HG02852 (cell line): ENCODE measurements around the gene CHCHD5.
"Not testable (repeated sequence)": the region's sequence is repeated elsewhere in the genome, so short reads cannot be mapped to it uniquely, and the experiment has no call there.

Experiments
- ATAC-seq: cut with Tn5 transposase; IDR thresholded peaks from one replicate; pipeline ENCODE4 v1.9.1; 2021; ENCODE audit warnings: mild to moderate bottlenecking, moderate library complexity; ENCODE audit not compliant: unreplicated experiment

The CHCHD5 gene

GRCh38 chr2:112584134-112584890 is at the start of gene CHCHD5:
TSS of gene CHCHD5 (plus strand) at chr2:112584609. CDS start at chr2:112584648, 39 bp downstream.
- peak; percentile 85 for ATAC-seq

- ATAC-seq, result no peak
Observed at GRCh38 chr2:112534826-112535225, 49.6 kb upstream of the CHCHD5 start.

GRCh38 chr2:112536665-112537064 is 47.7 kb upstream of the CHCHD5 start:
- not testable (repeated sequence) for ATAC-seq

- no peak for ATAC-seq
Observed at GRCh38 chr2:112539306-112539705, 45.1 kb upstream of the CHCHD5 start.

GRCh38 chr2:112540906-112541305 is 43.5 kb upstream of the CHCHD5 start:
- no peak for ATAC-seq

GRCh38 chr2:112541315-112542122 is 42.9 kb upstream of the CHCHD5 start:
- ATAC-seq, result peak; percentile 62

- ATAC-seq, result peak; percentile 83
Observed at GRCh38 chr2:112542123-112542983, 42.1 kb upstream of the CHCHD5 start, which contains the start of gene POLR1B. TSS of gene POLR1B (plus strand) at chr2:112542465. CDS start at chr2:112542495, 30 bp downstream.

GRCh38 chr2:112542984-112543661 is 41.3 kb upstream of the CHCHD5 start:
- no peak for ATAC-seq

- ATAC-seq, result no peak
Observed at GRCh38 chr2:112547333-112547732, 37.1 kb upstream of the CHCHD5 start.

GRCh38 chr2:112548980-112549379 is 35.4 kb upstream of the CHCHD5 start:
- no peak for ATAC-seq

GRCh38 chr2:112566104-112566503 is 18.3 kb upstream of the CHCHD5 start:
- ATAC-seq, result no peak

GRCh38 chr2:112566508-112566907 is 17.9 kb upstream of the CHCHD5 start:
- not testable (repeated sequence) for ATAC-seq

- no peak for ATAC-seq
Observed at GRCh38 chr2:112572005-112572404, 12.4 kb upstream of the CHCHD5 start.

GRCh38 chr2:112577756-112578155 is 6.7 kb upstream of the CHCHD5 start:
- ATAC-seq, result no peak

GRCh38 chr2:112579241-112579640 is 5.2 kb upstream of the CHCHD5 start:
- ATAC-seq, result no peak

- ATAC-seq, result no peak
Observed at GRCh38 chr2:112580084-112580483, 4.3 kb upstream of the CHCHD5 start.

GRCh38 chr2:112582314-112582746 is 2.1 kb upstream of the CHCHD5 start:
- ATAC-seq, result no peak

- ATAC-seq, result no peak
Observed at GRCh38 chr2:112583497-112584133, 794 bp upstream of the CHCHD5 start.

- ATAC-seq, result no peak
Observed at GRCh38 chr2:112584891-112585250, 462 bp downstream of the CHCHD5 start.

GRCh38 chr2:112585400-112585799 is 991 bp downstream of the CHCHD5 start:
- ATAC-seq, result no peak
